ENCODE data around the gene KIF13A.

The KIF13A gene

GRCh38 chr6:17962436-17963031 is 24.9 kb downstream of the KIF13A start:
- DNase-seq (ENCODE audit: low read depth in 1 of 2, low spot score in 1 of 2), result peak in 1 of 2 experiments; percentile 9
- Histone ChIP-seq H3K27ac (replicated peaks) (no peak overlapping the region), H3K4me3 (replicated peaks; ENCODE audit: insufficient read depth, low read length) (no peak overlapping the region), H3K27me3 (ENCODE audit: insufficient read depth, poor library complexity, severe bottlenecking) (no peaks in the 10 kb centered on the region)
- TF ChIP-seq SPI1 (IDR thresholded peaks at IDR 0.05; ENCODE audit: borderline replicate concordance, low read depth) (no peak), GABPA (IDR thresholded peaks at IDR 0.05; ENCODE audit: low read depth) (no peak), CTCF (IDR thresholded peaks at IDR 0.05; ENCODE audit: insufficient read depth, low read length) (no peak), POLR2AphosphoS5 (IDR thresholded peaks at IDR 0.05; ENCODE audit: low read depth) (no peak), REST (IDR thresholded peaks at IDR 0.05; ENCODE audit: insufficient replicate concordance, low read depth) (no peak)

- DNase-seq (ENCODE audit: low read depth in 1 of 2, low spot score in 1 of 2), result no peak
- H3K27ac ChIP-seq (replicated peaks), result no peak overlapping the region
- H3K4me3 ChIP-seq (replicated peaks; ENCODE audit: insufficient read depth, low read length), result no peak overlapping the region
- no peaks in the 10 kb centered on the region for H3K27me3 ChIP-seq (ENCODE audit: insufficient read depth, poor library complexity, severe bottlenecking)
- TF ChIP-seq POLR2AphosphoS5 (IDR thresholded peaks at IDR 0.05; ENCODE audit: low read depth) (no peak), SPI1 (IDR thresholded peaks at IDR 0.05; ENCODE audit: borderline replicate concordance, low read depth) (no peak), GABPA (IDR thresholded peaks at IDR 0.05; ENCODE audit: low read depth) (no peak), CTCF (IDR thresholded peaks at IDR 0.05; ENCODE audit: insufficient read depth, low read length) (no peak), REST (IDR thresholded peaks at IDR 0.05; ENCODE audit: insufficient replicate concordance, low read depth) (no peak)
Observed at GRCh38 chr6:17959302-17959701, 28.1 kb downstream of the KIF13A start.

GRCh38 chr6:17957904-17958620 is 29.4 kb downstream of the KIF13A start:
- H3K27ac ChIP-seq (replicated peaks), result no peak overlapping the region
- TF ChIP-seq CTCF (IDR thresholded peaks at IDR 0.05; ENCODE audit: insufficient read depth, low read length) (no peak), SPI1 (IDR thresholded peaks at IDR 0.05; ENCODE audit: borderline replicate concordance, low read depth) (no peak), POLR2AphosphoS5 (IDR thresholded peaks at IDR 0.05; ENCODE audit: low read depth) (no peak), REST (IDR thresholded peaks at IDR 0.05; ENCODE audit: insufficient replicate concordance, low read depth) (no peak), GABPA (IDR thresholded peaks at IDR 0.05; ENCODE audit: low read depth) (no peak)
- DNase-seq (ENCODE audit: low read depth in 1 of 2, low spot score in 1 of 2), result no peak
- no peaks in the 10 kb centered on the region for H3K27me3 ChIP-seq (ENCODE audit: insufficient read depth, poor library complexity, severe bottlenecking)
- no peak overlapping the region for H3K4me3 ChIP-seq (replicated peaks; ENCODE audit: insufficient read depth, low read length)

All from HL-60 (cell line).